PFSK-1 (cell line): ENCODE data around the gene GALNT4.

Source experiments
- FOXP2 ChIP-seq: optimal IDR thresholded peaks from 2 replicates; pipeline ENCODE3; 2011; ENCODE audit warnings: borderline replicate concordance, control low read depth, inconsistent platforms; ENCODE audit not compliant: insufficient read depth; ENCODE audit errors: extremely low read length, extremely low read depth
- POLR2AphosphoS5 ChIP-seq: IDR thresholded peaks from 2 replicates; pipeline ENCODE4 v1.6.1; 2012; ENCODE audit warnings: low read depth, mild to moderate bottlenecking, control low read depth, low read length, moderate library complexity
- SIN3A ChIP-seq: IDR thresholded peaks from 2 replicates; pipeline ENCODE4 v1.6.1; 2012; ENCODE audit warnings: mild to moderate bottlenecking, low read length, moderate library complexity, borderline replicate concordance; ENCODE audit not compliant: insufficient read depth
- TAF1 ChIP-seq: IDR thresholded peaks from 2 replicates; pipeline ENCODE4 v1.6.1; 2012; ENCODE audit warnings: low read length, control low read depth, borderline replicate concordance; ENCODE audit not compliant: insufficient read depth
- TF ChIP-seq, protein P1 (sequence below), 2 experiments: IDR thresholded peaks; 2 replicates each; pipeline versions ENCODE4 v1.6.1 to v1.8.0; 2011 to 2012; ENCODE audit warnings: low read depth in 2 of 2, low read length in 2 of 2, control low read depth in 1 of 2, inconsistent platforms in 1 of 2, mild to moderate bottlenecking in 1 of 2, moderate library complexity in 1 of 2; ENCODE audit not compliant: insufficient read depth in 1 of 2

DNA sequence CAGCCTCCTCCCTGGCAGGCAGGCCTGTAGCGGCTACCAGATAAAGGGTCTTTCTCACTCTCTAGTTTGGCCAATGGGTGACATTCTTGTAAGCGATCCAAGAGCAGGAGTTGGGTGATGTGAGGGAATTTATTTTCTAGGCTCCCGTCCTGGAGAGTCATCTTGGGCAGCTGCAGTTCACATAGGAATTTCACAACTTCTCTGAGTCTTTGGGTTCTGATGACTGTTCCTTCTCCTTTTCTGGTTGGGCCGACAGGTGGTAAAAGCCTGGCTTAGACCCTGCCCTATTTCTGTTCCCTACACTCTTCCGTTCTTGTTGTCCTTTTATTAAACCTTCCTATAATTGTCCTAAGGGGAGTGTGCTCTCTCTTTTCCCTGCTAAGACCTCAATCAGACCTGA is 43.9 kb upstream of the GALNT4 start:
- TF ChIP-seq POLR2AphosphoS5 (no peak), TAF1 (no peak), SIN3A (no peak), FOXP2 (no peak)
- TF ChIP-seq, protein P1, sequence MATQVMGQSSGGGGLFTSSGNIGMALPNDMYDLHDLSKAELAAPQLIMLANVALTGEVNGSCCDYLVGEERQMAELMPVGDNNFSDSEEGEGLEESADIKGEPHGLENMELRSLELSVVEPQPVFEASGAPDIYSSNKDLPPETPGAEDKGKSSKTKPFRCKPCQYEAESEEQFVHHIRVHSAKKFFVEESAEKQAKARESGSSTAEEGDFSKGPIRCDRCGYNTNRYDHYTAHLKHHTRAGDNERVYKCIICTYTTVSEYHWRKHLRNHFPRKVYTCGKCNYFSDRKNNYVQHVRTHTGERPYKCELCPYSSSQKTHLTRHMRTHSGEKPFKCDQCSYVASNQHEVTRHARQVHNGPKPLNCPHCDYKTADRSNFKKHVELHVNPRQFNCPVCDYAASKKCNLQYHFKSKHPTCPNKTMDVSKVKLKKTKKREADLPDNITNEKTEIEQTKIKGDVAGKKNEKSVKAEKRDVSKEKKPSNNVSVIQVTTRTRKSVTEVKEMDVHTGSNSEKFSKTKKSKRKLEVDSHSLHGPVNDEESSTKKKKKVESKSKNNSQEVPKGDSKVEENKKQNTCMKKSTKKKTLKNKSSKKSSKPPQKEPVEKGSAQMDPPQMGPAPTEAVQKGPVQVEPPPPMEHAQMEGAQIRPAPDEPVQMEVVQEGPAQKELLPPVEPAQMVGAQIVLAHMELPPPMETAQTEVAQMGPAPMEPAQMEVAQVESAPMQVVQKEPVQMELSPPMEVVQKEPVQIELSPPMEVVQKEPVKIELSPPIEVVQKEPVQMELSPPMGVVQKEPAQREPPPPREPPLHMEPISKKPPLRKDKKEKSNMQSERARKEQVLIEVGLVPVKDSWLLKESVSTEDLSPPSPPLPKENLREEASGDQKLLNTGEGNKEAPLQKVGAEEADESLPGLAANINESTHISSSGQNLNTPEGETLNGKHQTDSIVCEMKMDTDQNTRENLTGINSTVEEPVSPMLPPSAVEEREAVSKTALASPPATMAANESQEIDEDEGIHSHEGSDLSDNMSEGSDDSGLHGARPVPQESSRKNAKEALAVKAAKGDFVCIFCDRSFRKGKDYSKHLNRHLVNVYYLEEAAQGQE (IDR thresholded peaks at IDR 0.05; ENCODE audit: insufficient read depth in 1 of 2, low read depth in 2 of 2, low read length in 2 of 2): no peak
